A375 (cell line): ENCODE data around the gene SPARCL1. TPM values are rescaled to one million over a fixed set of nuclear protein-coding genes. Genes with fewer than 3 reads are reported as not detected.

Experiments used
- total RNA-seq: library from RNA; depleted of rRNA; stranded (reverse); fragments of >200 nt; shearing (Covaris generic); gene quantifications from 2 replicates; pipeline ENCODE4 v1.2.3, GENCODE V29; 2014; rRNA removed

Gene SPARCL1, protein sequence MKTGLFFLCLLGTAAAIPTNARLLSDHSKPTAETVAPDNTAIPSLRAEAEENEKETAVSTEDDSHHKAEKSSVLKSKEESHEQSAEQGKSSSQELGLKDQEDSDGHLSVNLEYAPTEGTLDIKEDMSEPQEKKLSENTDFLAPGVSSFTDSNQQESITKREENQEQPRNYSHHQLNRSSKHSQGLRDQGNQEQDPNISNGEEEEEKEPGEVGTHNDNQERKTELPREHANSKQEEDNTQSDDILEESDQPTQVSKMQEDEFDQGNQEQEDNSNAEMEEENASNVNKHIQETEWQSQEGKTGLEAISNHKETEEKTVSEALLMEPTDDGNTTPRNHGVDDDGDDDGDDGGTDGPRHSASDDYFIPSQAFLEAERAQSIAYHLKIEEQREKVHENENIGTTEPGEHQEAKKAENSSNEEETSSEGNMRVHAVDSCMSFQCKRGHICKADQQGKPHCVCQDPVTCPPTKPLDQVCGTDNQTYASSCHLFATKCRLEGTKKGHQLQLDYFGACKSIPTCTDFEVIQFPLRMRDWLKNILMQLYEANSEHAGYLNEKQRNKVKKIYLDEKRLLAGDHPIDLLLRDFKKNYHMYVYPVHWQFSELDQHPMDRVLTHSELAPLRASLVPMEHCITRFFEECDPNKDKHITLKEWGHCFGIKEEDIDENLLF
- not detected in 2 replicates for total RNA-seq

DNA sequence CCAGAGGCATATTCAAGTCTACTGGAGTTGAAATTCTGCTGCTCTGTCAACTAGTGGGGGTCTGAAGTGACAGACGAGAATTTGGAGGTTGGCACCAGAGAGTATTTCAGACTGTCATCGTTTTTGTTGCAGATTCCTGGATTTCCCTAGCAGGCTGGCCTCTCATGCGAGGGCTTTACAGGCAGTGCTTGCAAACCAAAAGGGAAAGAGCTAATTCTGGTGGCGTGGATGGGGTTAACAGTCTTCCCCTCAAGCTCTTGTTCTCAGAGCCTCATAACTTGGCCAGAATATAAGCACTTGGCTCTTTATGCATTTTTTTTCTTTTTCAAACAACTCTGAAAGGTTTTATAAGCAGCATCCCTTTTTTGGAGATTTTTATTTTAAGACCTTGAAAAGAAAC is at the start of gene SPARCL1:
Gene SPARCL1, minus strand, starts transcription at position 190 of the 400 bp plus-strand sequence. CDS start 29,802 bp downstream, outside the sequence.

Other genes starting within 250 kb of the SPARCL1 start
- gene HSD17B13, start 206.5 kb downstream of the SPARCL1 start, total RNA-seq: 0.19 and 0.72 TPM in 2 replicates
- gene HSD17B11, start 138.2 kb downstream of the SPARCL1 start, total RNA-seq: 24.0 and 26.3 TPM in 2 replicates
- 7.2 and 8.9 TPM in 2 replicates for gene NUDT9, start 106.8 kb downstream of the SPARCL1 start, total RNA-seq
- not detected in 2 replicates for gene DSPP, start 79.2 kb upstream of the SPARCL1 start, total RNA-seq
- not detected in 2 replicates for gene DMP1, start 120.9 kb upstream of the SPARCL1 start, total RNA-seq